Upper lobe of left lung (tissue), 6 donors: ENCODE measurements around the gene EPC1. TPM values are rescaled to one million over a fixed set of nuclear protein-coding genes. Genes with fewer than 3 reads are reported as not detected.

Source experiments
- small RNA-seq, 4 donors: library from RNA; depleted of rRNA; stranded (forward); fragments of <200 nt; gene quantifications; one replicate each; pipeline ENCODE3, GENCODE V24; 2016
- total RNA-seq, 6 donors: library from RNA; depleted of rRNA in 4 of 6; stranded (reverse); fragments of >200 nt in 4 of 6; gene quantifications; one replicate each; pipeline versions ENCODE4 v1.1.0 to v1.2.1, GENCODE V29; 2016 to 2021
- donor health status: DM: no; HTN: no; CAD: no; lungs with moderate emphysema.
- donor health status: DM: no; HTN: yes; CAD: no; lungs with severe emphysema.

The EPC1 gene
- total RNA-seq, 6 donors from 2014 or later, result 26.2 to 82.8 (median 36.7) TPM

Small RNAs within 50 kb of the gene (small RNA-seq; reads per million reads assigned to genes)
- 0 reads per million in 4 donors for gene RNU6-1244P

Other genes starting within 250 kb of the EPC1 start
- gene CCDC7, start 99.0 kb upstream of the EPC1 start, total RNA-seq, result 10 to 100 TPM in 5 of 6 donors, 1 to 10 TPM in 1; 6.4 to 39.8 (median 18.0) TPM